Measurements from ENCODE around the gene ZNF740. TPM values are rescaled to one million over a fixed set of nuclear protein-coding genes. Genes with fewer than 3 reads are reported as not detected.

ZNF740 gene
- total and polyA plus RNA-seq, 10 of the 15 experiments (the other 5 are each of a cell fraction or from before 2014, with no cell fraction given): 1.4 to 33.6 (median 11.3) TPM

- TF ChIP-seq, protein P1, sequence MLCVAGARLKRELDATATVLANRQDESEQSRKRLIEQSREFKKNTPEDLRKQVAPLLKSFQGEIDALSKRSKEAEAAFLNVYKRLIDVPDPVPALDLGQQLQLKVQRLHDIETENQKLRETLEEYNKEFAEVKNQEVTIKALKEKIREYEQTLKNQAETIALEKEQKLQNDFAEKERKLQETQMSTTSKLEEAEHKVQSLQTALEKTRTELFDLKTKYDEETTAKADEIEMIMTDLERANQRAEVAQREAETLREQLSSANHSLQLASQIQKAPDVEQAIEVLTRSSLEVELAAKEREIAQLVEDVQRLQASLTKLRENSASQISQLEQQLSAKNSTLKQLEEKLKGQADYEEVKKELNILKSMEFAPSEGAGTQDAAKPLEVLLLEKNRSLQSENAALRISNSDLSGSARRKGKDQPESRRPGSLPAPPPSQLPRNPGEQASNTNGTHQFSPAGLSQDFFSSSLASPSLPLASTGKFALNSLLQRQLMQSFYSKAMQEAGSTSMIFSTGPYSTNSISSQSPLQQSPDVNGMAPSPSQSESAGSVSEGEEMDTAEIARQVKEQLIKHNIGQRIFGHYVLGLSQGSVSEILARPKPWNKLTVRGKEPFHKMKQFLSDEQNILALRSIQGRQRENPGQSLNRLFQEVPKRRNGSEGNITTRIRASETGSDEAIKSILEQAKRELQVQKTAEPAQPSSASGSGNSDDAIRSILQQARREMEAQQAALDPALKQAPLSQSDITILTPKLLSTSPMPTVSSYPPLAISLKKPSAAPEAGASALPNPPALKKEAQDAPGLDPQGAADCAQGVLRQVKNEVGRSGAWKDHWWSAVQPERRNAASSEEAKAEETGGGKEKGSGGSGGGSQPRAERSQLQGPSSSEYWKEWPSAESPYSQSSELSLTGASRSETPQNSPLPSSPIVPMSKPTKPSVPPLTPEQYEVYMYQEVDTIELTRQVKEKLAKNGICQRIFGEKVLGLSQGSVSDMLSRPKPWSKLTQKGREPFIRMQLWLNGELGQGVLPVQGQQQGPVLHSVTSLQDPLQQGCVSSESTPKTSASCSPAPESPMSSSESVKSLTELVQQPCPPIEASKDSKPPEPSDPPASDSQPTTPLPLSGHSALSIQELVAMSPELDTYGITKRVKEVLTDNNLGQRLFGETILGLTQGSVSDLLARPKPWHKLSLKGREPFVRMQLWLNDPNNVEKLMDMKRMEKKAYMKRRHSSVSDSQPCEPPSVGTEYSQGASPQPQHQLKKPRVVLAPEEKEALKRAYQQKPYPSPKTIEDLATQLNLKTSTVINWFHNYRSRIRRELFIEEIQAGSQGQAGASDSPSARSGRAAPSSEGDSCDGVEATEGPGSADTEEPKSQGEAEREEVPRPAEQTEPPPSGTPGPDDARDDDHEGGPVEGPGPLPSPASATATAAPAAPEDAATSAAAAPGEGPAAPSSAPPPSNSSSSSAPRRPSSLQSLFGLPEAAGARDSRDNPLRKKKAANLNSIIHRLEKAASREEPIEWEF (IDR thresholded peaks at IDR 0.05; ENCODE audit: insufficient replicate concordance, low read depth, low read length): no peak
- TF ChIP-seq RCOR1 (conservative IDR thresholded peaks at IDR 0.05; ENCODE audit: low read depth, low read length) (0 out of 2 replicates have a peak, but pooled peaks have one; percentile 37), NFYA (IDR thresholded peaks at IDR 0.05; ENCODE audit: borderline replicate concordance, low read depth, low read length) (no peak), SREBF1 (IDR thresholded peaks at IDR 0.05; ENCODE audit: low read length) (no peak), BRCA1 (IDR thresholded peaks at IDR 0.05; ENCODE audit: low read depth, low read length) (no peak), EZH2 (IDR thresholded peaks at IDR 0.05; ENCODE audit: borderline replicate concordance, control insufficient read depth, low read depth, low read length) (no peak), RUNX3 (IDR thresholded peaks at IDR 0.05; ENCODE audit: low read length) (peak; percentile 98), SMAD1 (IDR thresholded peaks at IDR 0.05; ENCODE audit: low read depth, partially characterized antibody) (no peak), ZSCAN29 (IDR thresholded peaks at IDR 0.05) (no peak), NFIC (IDR thresholded peaks at IDR 0.05; ENCODE audit: low read depth, low read length) (peak; percentile 84; the same call in 1 of the 2 replicates), IRF3 (IDR thresholded peaks at IDR 0.05) (no peak), EED (IDR thresholded peaks at IDR 0.05; ENCODE audit: low read depth) (peak; percentile 97), RAD51 (IDR thresholded peaks at IDR 0.05) (no peak), CBFB (IDR thresholded peaks at IDR 0.05; ENCODE audit: low read depth) (peak; percentile 90), RFX5 (IDR thresholded peaks at IDR 0.05; ENCODE audit: low read depth, low read length) (no peak), MXI1 (IDR thresholded peaks at IDR 0.05; ENCODE audit: low read depth, low read length) (peak; percentile 86), POLR2AphosphoS5 (IDR thresholded peaks at IDR 0.05; ENCODE audit: low read length) (no peak)
- TF ChIP-seq, protein P2, sequence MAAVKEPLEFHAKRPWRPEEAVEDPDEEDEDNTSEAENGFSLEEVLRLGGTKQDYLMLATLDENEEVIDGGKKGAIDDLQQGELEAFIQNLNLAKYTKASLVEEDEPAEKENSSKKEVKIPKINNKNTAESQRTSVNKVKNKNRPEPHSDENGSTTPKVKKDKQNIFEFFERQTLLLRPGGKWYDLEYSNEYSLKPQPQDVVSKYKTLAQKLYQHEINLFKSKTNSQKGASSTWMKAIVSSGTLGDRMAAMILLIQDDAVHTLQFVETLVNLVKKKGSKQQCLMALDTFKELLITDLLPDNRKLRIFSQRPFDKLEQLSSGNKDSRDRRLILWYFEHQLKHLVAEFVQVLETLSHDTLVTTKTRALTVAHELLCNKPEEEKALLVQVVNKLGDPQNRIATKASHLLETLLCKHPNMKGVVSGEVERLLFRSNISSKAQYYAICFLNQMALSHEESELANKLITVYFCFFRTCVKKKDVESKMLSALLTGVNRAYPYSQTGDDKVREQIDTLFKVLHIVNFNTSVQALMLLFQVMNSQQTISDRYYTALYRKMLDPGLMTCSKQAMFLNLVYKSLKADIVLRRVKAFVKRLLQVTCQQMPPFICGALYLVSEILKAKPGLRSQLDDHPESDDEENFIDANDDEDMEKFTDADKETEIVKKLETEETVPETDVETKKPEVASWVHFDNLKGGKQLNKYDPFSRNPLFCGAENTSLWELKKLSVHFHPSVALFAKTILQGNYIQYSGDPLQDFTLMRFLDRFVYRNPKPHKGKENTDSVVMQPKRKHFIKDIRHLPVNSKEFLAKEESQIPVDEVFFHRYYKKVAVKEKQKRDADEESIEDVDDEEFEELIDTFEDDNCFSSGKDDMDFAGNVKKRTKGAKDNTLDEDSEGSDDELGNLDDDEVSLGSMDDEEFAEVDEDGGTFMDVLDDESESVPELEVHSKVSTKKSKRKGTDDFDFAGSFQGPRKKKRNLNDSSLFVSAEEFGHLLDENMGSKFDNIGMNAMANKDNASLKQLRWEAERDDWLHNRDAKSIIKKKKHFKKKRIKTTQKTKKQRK (IDR thresholded peaks at IDR 0.05; ENCODE audit: low read depth, low read length): no peak
- TF ChIP-seq, protein P3, sequence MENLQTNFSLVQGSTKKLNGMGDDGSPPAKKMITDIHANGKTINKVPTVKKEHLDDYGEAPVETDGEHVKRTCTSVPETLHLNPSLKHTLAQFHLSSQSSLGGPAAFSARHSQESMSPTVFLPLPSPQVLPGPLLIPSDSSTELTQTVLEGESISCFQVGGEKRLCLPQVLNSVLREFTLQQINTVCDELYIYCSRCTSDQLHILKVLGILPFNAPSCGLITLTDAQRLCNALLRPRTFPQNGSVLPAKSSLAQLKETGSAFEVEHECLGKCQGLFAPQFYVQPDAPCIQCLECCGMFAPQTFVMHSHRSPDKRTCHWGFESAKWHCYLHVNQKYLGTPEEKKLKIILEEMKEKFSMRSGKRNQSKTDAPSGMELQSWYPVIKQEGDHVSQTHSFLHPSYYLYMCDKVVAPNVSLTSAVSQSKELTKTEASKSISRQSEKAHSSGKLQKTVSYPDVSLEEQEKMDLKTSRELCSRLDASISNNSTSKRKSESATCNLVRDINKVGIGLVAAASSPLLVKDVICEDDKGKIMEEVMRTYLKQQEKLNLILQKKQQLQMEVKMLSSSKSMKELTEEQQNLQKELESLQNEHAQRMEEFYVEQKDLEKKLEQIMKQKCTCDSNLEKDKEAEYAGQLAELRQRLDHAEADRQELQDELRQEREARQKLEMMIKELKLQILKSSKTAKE (IDR thresholded peaks at IDR 0.05; ENCODE audit: low read depth, poor library complexity, severe bottlenecking): peak; percentile 61
These were observed 28.4 kb downstream of the ZNF740 start (continued) for GRCh38 chr12:53208877-53209463.

Measured in GM12878 (cell line).